ENCODE results near the gene ARHGDIG. TPM values are rescaled to one million over a fixed set of nuclear protein-coding genes. Genes with fewer than 3 reads are reported as not detected.

The ARHGDIG gene
- total RNA-seq, 1 experiment from 2014 or later = 5.9 TPM

DNA sequence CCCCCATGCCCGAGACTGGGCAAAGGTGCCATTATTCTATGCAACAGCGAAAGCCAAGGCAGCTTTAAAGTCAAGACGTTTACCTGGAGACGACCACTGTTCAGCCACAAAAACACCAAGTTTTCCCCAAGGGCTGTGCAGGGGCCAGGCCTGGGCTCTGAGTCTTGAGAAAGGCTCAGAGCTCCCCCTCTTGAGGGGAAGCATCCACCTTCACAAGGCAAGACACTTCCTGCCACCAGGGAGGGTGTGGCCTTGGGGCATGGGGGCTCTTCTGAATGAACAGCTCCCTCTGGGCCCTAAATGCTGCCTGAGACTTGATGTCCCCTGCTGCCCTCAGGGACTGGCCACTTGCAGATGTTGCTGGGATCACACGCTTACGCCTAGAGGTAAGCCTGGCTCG lies 29.1 kb downstream of the ARHGDIG start:
- no peak overlapping the region for H4K91ac ChIP-seq (ENCODE audit: insufficient read length, low read depth, low read length)
- no peak overlapping the region for H2AK5ac ChIP-seq (ENCODE audit: insufficient read length, low read length)
- H3K18ac ChIP-seq (ENCODE audit: insufficient read length, low read depth, low read length) = no peak overlapping the region
- H4K20me1 ChIP-seq (ENCODE audit: control insufficient read depth, insufficient read depth, insufficient read length) = no peaks in the 10 kb centered on the region
- no peak overlapping the region for H2BK15ac ChIP-seq (ENCODE audit: low read depth, low read length)
- no peaks in the 10 kb centered on the region; the same call in 1 of the 2 replicates for H3K79me2 ChIP-seq (ENCODE audit: insufficient read depth, low read length)
- H2BK12ac ChIP-seq (ENCODE audit: insufficient read length, low read depth, low read length) = no peak overlapping the region
- H3K23me2 ChIP-seq (ENCODE audit: insufficient read length, low read depth, low read length, poor library complexity, severe bottlenecking) = no peaks in the 10 kb centered on the region
- no CpG with 5 or more reads among the region's 7 CpGs for WGBS (ENCODE audit: extremely low coverage, insufficient read length, low lambda C conversion rate)
- H4K8ac ChIP-seq (replicated peaks; ENCODE audit: insufficient read length, low read depth, low read length) = no peak overlapping the region
- TF ChIP-seq, protein P1, sequence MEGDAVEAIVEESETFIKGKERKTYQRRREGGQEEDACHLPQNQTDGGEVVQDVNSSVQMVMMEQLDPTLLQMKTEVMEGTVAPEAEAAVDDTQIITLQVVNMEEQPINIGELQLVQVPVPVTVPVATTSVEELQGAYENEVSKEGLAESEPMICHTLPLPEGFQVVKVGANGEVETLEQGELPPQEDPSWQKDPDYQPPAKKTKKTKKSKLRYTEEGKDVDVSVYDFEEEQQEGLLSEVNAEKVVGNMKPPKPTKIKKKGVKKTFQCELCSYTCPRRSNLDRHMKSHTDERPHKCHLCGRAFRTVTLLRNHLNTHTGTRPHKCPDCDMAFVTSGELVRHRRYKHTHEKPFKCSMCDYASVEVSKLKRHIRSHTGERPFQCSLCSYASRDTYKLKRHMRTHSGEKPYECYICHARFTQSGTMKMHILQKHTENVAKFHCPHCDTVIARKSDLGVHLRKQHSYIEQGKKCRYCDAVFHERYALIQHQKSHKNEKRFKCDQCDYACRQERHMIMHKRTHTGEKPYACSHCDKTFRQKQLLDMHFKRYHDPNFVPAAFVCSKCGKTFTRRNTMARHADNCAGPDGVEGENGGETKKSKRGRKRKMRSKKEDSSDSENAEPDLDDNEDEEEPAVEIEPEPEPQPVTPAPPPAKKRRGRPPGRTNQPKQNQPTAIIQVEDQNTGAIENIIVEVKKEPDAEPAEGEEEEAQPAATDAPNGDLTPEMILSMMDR (conservative IDR thresholded peaks at IDR 0.05) = 0 out of 3 replicates have a peak, but pooled peaks have one; percentile 14
- H2BK120ac ChIP-seq (ENCODE audit: low read depth, low read length, poor library complexity, severe bottlenecking) = no peak overlapping the region
- H3K9me3 ChIP-seq (ENCODE audit: control insufficient read depth, low read depth, low read length) = no peaks in the 10 kb centered on the region
- H3T11ph ChIP-seq (ENCODE audit: low read length) = no peak overlapping the region
- no peaks in the 10 kb centered on the region for H3K27me3 Mint-ChIP-seq (ENCODE audit: low read depth)
- no peaks in the 10 kb centered on the region for H3K79me1 ChIP-seq (ENCODE audit: insufficient read depth, low read depth, low read length, poor library complexity, severe bottlenecking)
- no peak overlapping the region for H3K23ac ChIP-seq (ENCODE audit: insufficient read length, low read depth, low read length)
- H3K4me1 ChIP-seq (ENCODE audit: insufficient read depth, low read length) = no peaks in the 10 kb centered on the region
- H2BK20ac ChIP-seq (ENCODE audit: low read depth, low read length, poor library complexity, severe bottlenecking) = no peak overlapping the region
- no peak for DNase-seq
- H3K36me3 Mint-ChIP-seq (ENCODE audit: insufficient read depth in 1 of 3, low read depth in 3 of 3) = peaks cover 13 to 61% (median 54%) of the 10 kb centered on the region in 3 experiments; a peak in 6 of 7 replicates
- no peak overlapping the region for H3K9ac ChIP-seq (ENCODE audit: extremely low read depth, insufficient read length, low read length)
- no peaks in the 10 kb centered on the region for H3K9me3 Mint-ChIP-seq
- H3K27ac ChIP-seq (ENCODE audit: insufficient read length, low read depth, low read length) = no peak overlapping the region
- no peak overlapping the region for H4K5ac ChIP-seq (ENCODE audit: insufficient read length, low read depth, low read length)
- no peak overlapping the region for H2BK5ac ChIP-seq (ENCODE audit: insufficient read length, low read length)
- H2AFZ ChIP-seq (ENCODE audit: low read length) = no peak overlapping the region
- no peaks in the 10 kb centered on the region for H3K4me1 Mint-ChIP-seq
- no peak overlapping the region for H3K4ac ChIP-seq (ENCODE audit: low read depth, low read length)
- no peak overlapping the region for H3K56ac ChIP-seq (ENCODE audit: insufficient read length, low read depth, low read length)
- no peak overlapping the region for H3K14ac ChIP-seq (ENCODE audit: insufficient read depth, low read length)
- H3K27ac Mint-ChIP-seq = peak overlapping the region in 2 of 3 experiments; percentile 66 to 67; a peak in 4 of 7 replicates
- no peak overlapping the region for H3K4me2 ChIP-seq (ENCODE audit: insufficient read depth, insufficient read length, low read length)
- no peak overlapping the region; a peak in 1 of 5 replicates for H3K4me3 Mint-ChIP-seq
- no peaks in the 10 kb centered on the region for H3K27me3 ChIP-seq (ENCODE audit: insufficient read depth, low read length)

Measured in H9 (cell line).